ENCODE results near the gene SYNJ2BP.
"Not testable (repeated sequence)": the region's sequence is repeated elsewhere in the genome, so short reads cannot be mapped to it uniquely, and the experiment has no call there.

SYNJ2BP gene

GRCh38 chr14:70436867-70437266, 20.0 kb upstream of the SYNJ2BP start:
- TF ChIP-seq CTCF (IDR thresholded peaks at IDR 0.05; ENCODE audit: extremely low read depth, insufficient read depth, missing control alignments) = no peak
- in situ Hi-C loops (cut with MboI; ENCODE audit: low pct_unique_long_range_greater_than_20kb, low sequenced_read_pairs, unreplicated experiment) = no loop called here
- no peak for DNase-seq (ENCODE audit: low spot score)

GRCh38 chr14:70426555-70426954, 9.7 kb upstream of the SYNJ2BP start:
- DNase-seq (ENCODE audit: low spot score); in situ Hi-C loops (cut with MboI; ENCODE audit: low pct_unique_long_range_greater_than_20kb, low sequenced_read_pairs, unreplicated experiment): not testable (repeated sequence)

GRCh38 chr14:70425354-70425753, 8.5 kb upstream of the SYNJ2BP start:
- DNase-seq (ENCODE audit: low spot score) = no peak
- no peak for TF ChIP-seq CTCF (IDR thresholded peaks at IDR 0.05; ENCODE audit: extremely low read depth, insufficient read depth, missing control alignments)
- in situ Hi-C loops (cut with MboI; ENCODE audit: low pct_unique_long_range_greater_than_20kb, low sequenced_read_pairs, unreplicated experiment) = no loop called here

GRCh38 chr14:70422538-70422937, 5.6 kb upstream of the SYNJ2BP start:
- in situ Hi-C loops (cut with MboI; ENCODE audit: low pct_unique_long_range_greater_than_20kb, low sequenced_read_pairs, unreplicated experiment) = no loop called here
- no peak for DNase-seq (ENCODE audit: low spot score)
- TF ChIP-seq CTCF (IDR thresholded peaks at IDR 0.05; ENCODE audit: extremely low read depth, insufficient read depth, missing control alignments) = no peak

- in situ Hi-C loops (cut with MboI; ENCODE audit: low pct_unique_long_range_greater_than_20kb, low sequenced_read_pairs, unreplicated experiment); DNase-seq (ENCODE audit: low spot score): not testable (repeated sequence)
Measured at GRCh38 chr14:70419270-70419931, 2.5 kb upstream of the SYNJ2BP start.

- DNase-seq (ENCODE audit: low spot score) = no peak
- no peak for TF ChIP-seq CTCF (IDR thresholded peaks at IDR 0.05; ENCODE audit: extremely low read depth, insufficient read depth, missing control alignments)
- in situ Hi-C loops (cut with MboI; ENCODE audit: low pct_unique_long_range_greater_than_20kb, low sequenced_read_pairs, unreplicated experiment) = no loop called here
Measured at GRCh38 chr14:70416338-70416724, 559 bp downstream of the SYNJ2BP start.

GRCh38 chr14:70415788-70416187, 1.1 kb downstream of the SYNJ2BP start:
- DNase-seq (ENCODE audit: low spot score) = no peak
- TF ChIP-seq CTCF (IDR thresholded peaks at IDR 0.05; ENCODE audit: extremely low read depth, insufficient read depth, missing control alignments) = no peak
- in situ Hi-C loops (cut with MboI; ENCODE audit: low pct_unique_long_range_greater_than_20kb, low sequenced_read_pairs, unreplicated experiment) = no loop called here

GRCh38 chr14:70407621-70408020, 9.3 kb downstream of the SYNJ2BP start:
- in situ Hi-C loops (cut with MboI; ENCODE audit: low pct_unique_long_range_greater_than_20kb, low sequenced_read_pairs, unreplicated experiment) = no loop called here
- no peak for DNase-seq (ENCODE audit: low spot score)
- no peak for TF ChIP-seq CTCF (IDR thresholded peaks at IDR 0.05; ENCODE audit: extremely low read depth, insufficient read depth, missing control alignments)

- DNase-seq (ENCODE audit: low spot score); in situ Hi-C loops (cut with MboI; ENCODE audit: low pct_unique_long_range_greater_than_20kb, low sequenced_read_pairs, unreplicated experiment): not testable (repeated sequence)
Measured at GRCh38 chr14:70406216-70406615, 10.7 kb downstream of the SYNJ2BP start.

Data from GM13977 (cell line).